HG02623 (cell line): ENCODE results near the gene TSC22D4.

Experiments
- ATAC-seq: cut with Tn5 transposase; IDR thresholded peaks from one replicate; pipeline ENCODE4 v1.9.1; 2021; ENCODE audit warnings: moderate library complexity; ENCODE audit not compliant: unreplicated experiment

Gene TSC22D4

GRCh38 chr7:100429637-100430492, 49.1 kb downstream of the TSC22D4 start, which contains the start of gene MEPCE:
Gene MEPCE, plus strand, starts transcription at chr7:100429831. Its CDS starts 188 bp downstream, at chr7:100430019.
- peak; percentile 39 for ATAC-seq

- ATAC-seq: peak; percentile 41
These were observed 49.9 kb downstream of the TSC22D4 start for GRCh38 chr7:100428967-100429636.

DNA sequence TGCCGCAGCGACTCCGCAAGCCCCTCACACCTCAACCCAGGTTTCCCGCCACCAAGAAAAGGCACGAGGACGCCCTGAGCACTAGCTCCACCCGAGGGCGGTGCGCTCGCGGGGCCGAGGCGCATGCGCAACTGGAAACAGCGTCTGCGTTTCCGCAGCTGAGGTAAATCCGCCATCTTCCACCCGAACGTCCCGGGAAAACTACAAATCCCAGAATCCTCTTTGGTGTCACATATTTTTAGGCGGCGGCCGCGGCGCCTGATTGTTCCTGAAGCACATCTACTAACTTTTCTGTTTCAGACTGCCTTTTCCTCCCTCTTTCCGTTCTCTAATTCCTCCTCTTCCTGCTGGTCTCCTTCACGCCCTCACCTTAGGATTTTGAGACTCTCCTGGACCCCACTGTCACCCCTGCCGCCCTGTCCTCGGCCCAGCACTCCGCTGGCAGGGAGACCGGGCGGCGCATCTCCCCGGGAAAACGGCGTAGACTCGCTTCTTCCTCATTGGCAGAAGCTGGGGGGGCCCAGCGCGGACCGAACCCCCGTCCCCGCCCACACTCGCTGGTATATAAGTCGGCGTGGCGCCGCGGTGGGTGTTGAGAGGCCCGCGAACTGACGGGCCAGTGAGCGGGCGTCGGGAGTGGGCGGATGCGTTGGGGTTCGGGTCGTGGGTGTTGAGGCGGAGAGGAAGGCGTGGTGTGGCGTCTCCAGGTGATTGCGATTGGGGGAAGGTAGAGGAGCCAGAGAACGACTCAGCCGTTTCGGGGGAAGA, 50.6 kb downstream of the TSC22D4 start, which contains the start of gene ZCWPW1:
Gene ZCWPW1 (minus strand): TSS at position 505 of the 768 bp plus-strand sequence. CDS start 8,054 bp downstream, outside the sequence.
- peak; percentile 34 for ATAC-seq

DNA sequence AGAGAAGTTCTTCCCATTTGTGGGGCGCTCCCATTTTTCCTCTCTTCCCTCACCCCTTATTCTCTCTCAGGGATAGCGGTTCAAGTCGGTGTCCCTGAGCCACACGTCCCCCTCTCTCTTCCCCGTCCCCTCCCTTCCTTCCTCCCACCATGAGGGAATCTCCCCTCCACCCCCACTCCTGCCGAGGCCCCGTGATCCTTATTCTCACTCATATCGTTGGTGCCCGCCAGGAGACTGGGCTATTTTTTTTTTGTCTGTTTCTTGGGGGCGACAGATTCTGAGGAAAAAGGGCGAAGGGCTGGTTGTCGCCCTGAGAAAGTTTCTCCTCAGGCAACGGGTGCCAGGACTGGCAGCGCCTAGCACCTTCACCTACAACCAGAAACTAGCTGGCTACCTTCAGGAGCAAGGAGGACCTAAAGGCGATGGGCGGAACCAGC, 51.2 kb downstream of the TSC22D4 start:
- no peak for ATAC-seq

- ATAC-seq: no peak
These were observed 52.5 kb downstream of the TSC22D4 start for GRCh38 chr7:100426516-100426915.

DNA sequence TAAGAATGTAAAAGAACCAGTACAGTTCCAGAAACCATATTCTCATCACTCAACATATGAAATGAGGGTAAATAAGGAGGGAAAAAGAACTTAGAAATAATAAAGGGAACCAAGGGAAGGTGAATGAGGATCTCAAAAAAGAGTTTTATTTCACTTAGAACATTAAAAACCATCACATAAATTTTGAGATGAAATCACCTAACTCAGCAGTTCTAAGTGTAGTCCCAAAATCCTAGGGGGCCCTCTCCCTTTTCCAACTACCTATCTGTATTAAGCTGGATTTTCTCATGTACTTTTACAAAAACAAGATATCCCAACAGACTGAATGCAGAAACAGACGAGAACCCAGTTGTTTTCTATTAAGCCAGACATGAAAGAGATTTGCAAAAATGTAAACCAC, 53.7 kb downstream of the TSC22D4 start:
- no peak for ATAC-seq

GRCh38 chr7:100423315-100423714, 55.7 kb downstream of the TSC22D4 start:
- no peak for ATAC-seq

- no peak for ATAC-seq
These were observed 59.3 kb downstream of the TSC22D4 start for GRCh38 chr7:100419660-100420226.

DNA sequence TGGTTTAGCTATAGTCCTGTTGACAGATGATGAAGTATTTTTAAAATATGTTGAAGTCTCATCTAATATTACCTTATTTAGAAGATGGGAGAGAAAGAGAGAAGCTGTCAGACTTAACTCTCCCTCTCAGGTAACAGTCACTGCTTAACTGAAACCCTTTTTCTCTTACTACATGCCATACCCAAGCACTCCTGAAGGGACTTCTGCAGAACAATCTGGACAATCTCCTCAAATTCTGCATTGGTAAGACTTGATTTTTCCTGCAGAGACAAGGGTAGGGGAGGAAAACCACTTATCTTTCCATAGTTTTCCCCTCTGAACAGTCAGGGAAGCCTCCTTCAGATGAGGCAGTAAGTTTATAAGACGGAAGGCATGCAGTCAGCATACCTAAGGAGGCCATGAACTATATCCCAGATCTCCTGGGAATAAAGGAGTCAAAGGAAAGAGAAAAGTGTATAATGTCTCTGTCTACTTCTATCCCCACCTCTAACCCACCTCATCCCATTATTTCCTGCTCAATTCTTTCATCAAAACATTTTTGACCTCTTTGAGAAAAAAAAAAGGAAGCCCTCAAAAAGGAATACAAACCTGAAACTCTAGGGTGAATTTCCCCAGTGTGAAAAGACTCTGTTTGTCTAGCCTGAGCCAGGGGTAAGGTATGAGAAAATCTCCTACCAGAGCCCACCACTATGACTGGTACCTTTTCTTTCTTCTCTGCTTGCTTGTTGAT, 59.9 kb downstream of the TSC22D4 start:
- ATAC-seq: no peak
